HG03064 (cell line): ENCODE data around the gene TMEM131.

ENCODE experiments used
- ATAC-seq: cut with Tn5 transposase; IDR thresholded peaks from one replicate; pipeline ENCODE4 v1.9.1; 2021; ENCODE audit warnings: low read depth; ENCODE audit not compliant: unreplicated experiment

TMEM131 gene

GRCh38 chr2:97732436-97733340 is 263.1 kb downstream of the TMEM131 start:
- no peak for ATAC-seq

DNA sequence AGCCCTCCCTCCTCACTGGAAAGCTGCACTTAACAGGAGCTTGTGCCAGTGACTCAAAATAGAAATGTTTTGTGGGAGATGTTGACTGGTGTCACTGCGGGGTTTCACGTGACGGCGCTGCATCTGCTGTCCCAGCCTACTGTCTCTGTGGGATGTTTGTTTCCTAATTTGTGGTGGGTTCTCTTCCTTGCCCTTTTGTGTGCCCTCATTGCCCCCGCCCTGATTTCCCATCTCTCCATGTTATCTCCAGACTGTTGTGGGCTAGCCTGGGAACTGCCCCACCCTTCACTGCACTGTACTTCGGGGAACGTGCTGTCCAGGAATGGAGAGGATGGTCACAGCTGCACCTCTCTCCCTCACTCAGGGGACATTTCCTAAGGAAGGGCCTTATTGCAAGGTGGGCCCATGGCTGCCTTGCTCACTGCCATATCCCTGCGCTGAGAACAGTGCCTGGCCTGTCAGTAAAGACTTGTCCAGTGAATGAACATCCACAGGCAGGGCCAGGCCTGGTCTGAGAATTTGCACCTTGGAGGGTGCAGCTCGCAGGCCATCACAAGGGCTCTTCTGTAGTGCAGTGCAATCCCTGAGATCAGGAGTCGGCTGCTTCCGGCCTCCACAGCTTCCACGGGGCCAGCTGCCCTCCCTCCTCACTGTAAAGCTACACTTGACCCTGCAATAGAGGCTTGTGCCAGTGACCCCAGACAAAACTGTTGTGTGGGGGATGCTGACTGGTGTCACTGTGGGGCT is 264.3 kb downstream of the TMEM131 start:
- no peak for ATAC-seq

DNA sequence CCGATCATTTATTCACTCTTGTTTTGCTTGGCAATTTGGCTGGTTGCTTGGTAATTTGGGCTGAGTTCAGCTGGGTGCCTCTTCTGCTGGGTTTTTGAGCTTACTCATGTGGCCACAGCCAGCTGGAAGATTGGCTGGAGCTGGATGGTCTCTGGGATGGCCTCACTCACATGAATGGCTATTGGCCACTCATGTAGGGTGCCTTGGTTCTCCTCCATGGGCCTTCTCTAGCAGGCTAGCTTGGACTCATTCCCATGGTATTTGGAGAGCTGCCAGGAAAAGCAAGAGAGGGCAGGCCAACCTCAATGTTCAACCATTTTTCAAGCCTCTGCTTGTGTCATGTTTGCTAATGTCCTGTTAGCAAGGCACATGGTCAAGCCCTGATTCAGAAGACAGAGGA is 265.5 kb downstream of the TMEM131 start:
- no peak for ATAC-seq

GRCh38 chr2:97728091-97728731 is 267.5 kb downstream of the TMEM131 start:
- no peak for ATAC-seq

GRCh38 chr2:97727296-97727695 is 268.5 kb downstream of the TMEM131 start:
- ATAC-seq: no peak

DNA sequence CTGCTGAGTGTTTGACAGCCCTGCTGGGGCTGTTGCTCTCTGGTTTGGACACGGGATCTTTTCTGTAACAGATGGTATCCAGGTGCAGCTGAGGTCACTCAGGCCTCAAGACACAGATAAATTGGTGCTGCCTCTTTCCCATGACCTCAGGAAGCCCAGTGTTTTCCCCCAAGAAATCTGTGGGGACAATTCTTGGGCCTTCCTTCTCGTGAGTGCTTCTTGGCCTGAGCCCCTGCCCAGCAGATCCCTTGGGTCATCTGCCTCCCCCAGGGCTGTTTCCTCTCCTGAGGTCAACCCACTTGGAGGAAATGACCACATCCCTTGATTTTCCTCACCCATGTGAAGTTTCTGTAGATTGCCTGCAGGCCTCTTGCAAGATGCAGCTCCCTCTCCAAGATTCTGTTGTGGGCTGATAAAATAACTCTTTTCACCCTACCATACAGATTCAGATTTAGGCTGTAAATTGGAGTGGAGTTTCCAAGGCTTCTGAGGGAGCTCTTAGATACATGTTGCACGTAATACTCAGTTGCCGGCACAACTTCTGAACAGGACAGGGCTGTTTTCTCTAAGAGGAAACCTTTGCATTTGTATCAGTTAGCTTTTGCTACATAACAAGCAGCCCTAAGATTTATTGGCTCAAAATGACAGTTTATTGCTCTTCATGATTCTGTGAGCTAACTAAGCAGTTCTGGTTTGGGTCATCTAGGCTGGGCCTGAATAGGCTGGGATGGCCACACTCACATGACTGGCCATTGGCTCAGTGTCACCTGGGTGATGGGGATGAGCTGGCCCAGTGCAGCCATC is 269.3 kb downstream of the TMEM131 start:
- ATAC-seq: no peak

- ATAC-seq: no peak
Measured at GRCh38 chr2:97724946-97725688, 270.6 kb downstream of the TMEM131 start.

- ATAC-seq: no peak
Measured at GRCh38 chr2:97724501-97724900, 271.2 kb downstream of the TMEM131 start.

DNA sequence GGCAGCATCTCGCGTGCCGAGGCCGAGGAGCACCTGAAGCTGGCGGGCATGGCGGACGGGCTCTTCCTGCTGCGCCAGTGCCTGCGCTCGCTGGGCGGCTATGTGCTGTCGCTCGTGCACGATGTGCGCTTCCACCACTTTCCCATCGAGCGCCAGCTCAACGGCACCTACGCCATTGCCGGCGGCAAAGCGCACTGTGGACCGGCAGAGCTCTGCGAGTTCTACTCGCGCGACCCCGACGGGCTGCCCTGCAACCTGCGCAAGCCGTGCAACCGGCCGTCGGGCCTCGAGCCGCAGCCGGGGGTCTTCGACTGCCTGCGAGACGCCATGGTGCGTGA is 271.7 kb downstream of the TMEM131 start:
- ATAC-seq: no peak

DNA sequence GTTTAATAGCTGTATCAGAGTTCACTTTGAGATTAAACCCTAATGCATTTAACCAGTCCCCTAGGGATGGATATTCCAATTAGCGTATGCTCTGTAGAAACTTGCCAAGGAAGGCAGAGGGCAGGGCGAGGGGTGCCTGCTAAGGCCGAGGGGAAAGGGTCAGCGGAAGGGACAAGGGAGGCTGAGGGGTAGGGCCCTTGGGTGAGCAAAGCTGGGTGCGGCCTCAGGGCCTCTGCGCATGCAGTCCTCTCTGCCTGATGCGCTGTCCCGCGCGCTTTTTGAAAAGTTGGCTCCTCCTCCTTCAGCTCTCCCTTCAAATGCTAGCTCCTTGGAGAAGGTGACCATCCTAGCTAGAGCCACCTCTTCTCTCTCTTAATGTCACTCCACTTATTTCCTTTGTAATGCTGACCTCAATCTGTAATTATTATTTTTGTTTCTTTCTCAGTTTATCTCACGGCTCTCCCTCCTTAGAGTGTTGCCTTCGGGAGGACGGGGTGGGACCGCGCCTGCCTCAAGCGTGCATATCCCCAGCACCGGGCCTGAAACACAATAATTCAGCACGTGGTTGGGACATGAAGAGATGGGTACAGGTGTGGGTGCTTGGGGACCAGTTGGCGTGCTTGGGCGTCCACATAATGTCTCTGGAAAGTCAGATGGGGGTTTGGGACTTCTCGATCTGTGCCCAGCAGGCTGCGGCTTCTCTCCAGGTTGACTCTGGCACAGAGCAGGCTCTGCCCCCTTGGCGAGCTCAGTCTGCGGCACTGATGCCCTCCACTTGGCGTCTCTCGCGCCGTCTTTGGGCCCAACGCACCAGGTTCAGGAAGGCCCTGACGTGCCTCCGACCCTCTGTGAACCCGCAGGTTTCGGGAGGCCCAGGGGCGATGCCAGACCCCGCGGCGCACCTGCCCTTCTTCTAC is 272.3 kb downstream of the TMEM131 start:
- ATAC-seq: no peak

GRCh38 chr2:97722227-97722626 is 273.5 kb downstream of the TMEM131 start:
- ATAC-seq: no peak

DNA sequence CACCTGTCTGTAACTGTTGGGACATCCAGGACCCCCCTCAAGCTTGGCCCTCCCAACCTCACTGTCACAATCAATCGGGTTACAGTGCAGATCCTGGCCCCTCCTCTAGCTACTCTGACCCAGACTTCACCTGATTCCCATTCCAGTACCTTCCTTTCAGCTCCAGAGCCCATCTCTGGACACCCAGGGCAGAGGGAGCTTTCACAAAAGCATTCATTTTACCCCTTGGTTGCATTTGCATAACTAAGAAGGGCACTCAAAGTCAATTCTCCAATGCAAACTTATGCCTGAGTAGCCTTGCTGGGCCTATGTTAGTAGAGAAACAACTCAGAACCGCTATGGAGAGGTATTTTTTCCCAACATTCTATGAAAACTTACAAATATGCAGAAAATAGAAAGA is 275.0 kb downstream of the TMEM131 start:
- ATAC-seq: no peak

- ATAC-seq: no peak
Measured at GRCh38 chr2:97719362-97720155, 276.2 kb downstream of the TMEM131 start.

- ATAC-seq: no peak
Measured at GRCh38 chr2:97718942-97719341, 276.8 kb downstream of the TMEM131 start.

DNA sequence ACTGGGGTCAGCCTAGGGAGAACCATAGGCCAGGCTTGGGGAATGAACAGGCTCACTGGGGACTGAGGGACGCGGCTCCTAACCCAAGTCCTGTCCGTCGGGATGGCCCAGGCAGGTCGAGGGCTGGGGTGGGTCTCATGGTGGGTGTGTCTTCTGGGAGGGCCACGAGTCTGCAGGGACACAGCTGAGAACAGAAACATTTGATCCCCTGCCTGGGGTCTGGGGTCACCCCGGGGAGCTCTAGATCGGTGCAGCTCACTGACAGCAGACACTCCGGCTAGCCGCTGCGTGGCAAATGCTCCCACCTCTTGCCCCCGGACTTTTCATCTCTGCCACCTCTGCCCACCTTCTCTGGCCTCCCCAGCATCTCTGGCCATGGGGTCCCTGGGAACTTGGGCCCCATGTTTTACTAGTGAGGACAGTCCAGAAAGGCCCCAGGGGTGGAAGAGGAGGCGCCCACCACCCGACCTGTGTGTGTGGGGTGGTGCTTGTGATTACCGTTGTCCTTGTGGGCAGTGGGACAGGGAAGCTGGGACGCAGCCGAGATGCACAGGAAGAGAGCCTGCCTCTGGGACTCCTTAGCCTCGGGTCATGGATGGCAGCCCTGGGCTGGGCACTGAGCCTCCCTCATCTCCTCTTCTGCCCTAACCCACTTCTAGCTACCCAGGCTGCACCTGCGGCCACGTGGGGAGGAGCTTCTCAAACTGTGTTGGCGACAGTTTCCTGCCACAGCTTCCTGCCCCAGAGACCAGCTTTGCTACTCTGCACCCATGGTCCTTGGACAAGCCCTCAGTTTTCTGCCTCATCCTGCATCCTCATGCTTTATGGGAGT is 277.5 kb downstream of the TMEM131 start:
- peak; percentile 76 for ATAC-seq

- ATAC-seq: no peak
Measured at GRCh38 chr2:97717613-97717995, 278.1 kb downstream of the TMEM131 start.
